Measurements from ENCODE around the gene TTBK2.

Gene TTBK2

DNA sequence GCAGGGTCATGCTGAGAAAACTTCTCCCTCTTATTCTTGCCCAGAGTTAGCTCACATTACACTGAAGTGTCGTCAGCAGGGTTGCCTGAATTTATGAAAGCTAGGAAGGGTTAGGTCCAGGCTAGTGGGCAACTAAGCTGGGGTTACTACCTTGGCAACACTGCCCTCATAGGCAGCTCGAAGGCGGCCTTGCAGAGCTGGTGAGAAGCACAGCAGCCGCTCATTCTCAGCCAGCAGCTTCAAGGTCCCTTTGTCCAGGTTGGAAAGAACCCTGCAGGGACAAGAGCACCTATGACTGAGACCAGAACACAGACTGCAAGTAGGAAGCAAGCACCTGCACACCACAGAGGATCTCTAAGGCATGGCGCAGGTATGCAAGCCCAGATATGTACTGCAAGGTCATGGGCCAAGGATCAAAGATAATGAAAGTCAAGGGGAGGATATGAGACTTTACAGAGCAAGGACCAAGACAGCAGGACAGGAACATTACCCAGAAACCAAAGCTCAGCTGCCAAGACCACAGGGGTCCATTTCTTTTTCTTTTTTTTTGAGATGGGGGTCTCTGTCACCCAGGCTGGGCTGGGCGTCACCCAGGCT, 186.4 kb downstream of the TTBK2 start:
- TF ChIP-seq, protein P1, sequence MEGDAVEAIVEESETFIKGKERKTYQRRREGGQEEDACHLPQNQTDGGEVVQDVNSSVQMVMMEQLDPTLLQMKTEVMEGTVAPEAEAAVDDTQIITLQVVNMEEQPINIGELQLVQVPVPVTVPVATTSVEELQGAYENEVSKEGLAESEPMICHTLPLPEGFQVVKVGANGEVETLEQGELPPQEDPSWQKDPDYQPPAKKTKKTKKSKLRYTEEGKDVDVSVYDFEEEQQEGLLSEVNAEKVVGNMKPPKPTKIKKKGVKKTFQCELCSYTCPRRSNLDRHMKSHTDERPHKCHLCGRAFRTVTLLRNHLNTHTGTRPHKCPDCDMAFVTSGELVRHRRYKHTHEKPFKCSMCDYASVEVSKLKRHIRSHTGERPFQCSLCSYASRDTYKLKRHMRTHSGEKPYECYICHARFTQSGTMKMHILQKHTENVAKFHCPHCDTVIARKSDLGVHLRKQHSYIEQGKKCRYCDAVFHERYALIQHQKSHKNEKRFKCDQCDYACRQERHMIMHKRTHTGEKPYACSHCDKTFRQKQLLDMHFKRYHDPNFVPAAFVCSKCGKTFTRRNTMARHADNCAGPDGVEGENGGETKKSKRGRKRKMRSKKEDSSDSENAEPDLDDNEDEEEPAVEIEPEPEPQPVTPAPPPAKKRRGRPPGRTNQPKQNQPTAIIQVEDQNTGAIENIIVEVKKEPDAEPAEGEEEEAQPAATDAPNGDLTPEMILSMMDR (IDR thresholded peaks at IDR 0.05; ENCODE audit: low read depth, low read length), result no peak
- Histone ChIP-seq H3K9me3 (ENCODE audit: severe bottlenecking) (no peaks in the 10 kb centered on the region), H3K27me3 (ENCODE audit: insufficient read depth, low read depth, severe bottlenecking) (no peaks in the 10 kb centered on the region), H3K27ac (no peak overlapping the region), H3K36me3 (peaks cover 59% of the 10 kb centered on the region), H3K4me3 (ENCODE audit: low read depth, low read length) (no peak overlapping the region)
- no peak for DNase-seq

DNA sequence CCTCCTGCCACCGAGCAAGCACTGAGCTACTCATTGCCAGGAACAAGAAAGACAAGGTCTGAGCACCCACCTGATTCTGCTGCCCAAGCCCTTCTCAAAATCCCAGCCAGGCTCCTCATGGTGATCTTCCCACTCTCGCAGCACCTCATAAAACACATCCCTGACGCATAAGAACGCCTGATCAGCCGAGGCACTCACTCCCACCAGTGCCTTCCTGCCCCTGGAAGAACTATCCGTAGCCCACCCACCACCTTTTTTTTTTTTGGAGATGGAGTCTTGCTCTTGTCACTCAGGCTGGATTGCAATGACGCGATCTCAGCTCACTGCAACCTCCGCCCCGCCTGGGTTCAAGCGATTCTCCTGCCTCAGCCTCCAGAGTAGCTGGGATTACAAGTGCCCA, 187.6 kb downstream of the TTBK2 start:
- peaks cover 69% of the 10 kb centered on the region for H3K36me3 ChIP-seq
- H3K27ac ChIP-seq, result no peak overlapping the region

DNA sequence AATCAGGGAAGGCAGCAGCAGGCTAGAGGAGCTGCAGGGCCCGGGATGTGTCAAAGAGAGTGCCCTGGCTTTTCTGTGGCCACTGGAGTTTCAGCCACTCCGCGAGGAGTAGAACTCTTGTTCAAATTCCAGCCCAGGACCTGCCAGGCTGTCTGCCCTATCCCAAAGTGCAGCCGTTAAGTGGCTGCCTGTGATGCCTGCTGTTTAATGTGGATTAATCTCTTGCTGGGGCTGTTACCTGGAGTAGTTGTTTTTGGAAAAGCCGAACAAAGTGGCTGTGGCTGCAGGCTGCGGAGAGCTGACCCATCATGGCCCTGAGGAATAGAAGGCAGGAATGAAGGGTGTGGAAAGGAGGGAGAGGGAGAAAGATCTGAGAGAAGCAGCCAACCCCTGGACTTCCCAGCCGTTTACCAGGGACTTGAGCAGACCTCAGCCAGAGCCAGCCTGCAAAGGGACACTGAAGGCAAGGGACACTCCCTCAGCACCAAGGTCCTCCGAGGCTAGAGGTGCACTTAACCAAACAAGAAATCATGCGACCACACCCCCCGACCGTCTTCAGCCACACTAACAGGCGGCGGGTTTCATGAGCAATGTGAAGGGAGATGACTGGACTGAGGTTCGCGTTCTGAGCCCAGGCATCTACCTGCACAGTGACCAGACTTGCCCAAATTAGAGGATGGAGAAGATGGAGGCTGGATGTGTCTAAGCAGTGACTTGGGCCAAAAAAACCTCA, 188.3 kb downstream of the TTBK2 start:
- DNase-seq, result no peak
- H3K9me3 ChIP-seq (ENCODE audit: severe bottlenecking), result no peaks in the 10 kb centered on the region
- no peaks in the 10 kb centered on the region for H3K27me3 ChIP-seq (ENCODE audit: insufficient read depth, low read depth, severe bottlenecking)
- no peak overlapping the region for H3K27ac ChIP-seq
- no peak overlapping the region for H3K4me3 ChIP-seq (ENCODE audit: low read depth, low read length)
- TF ChIP-seq, protein P1 (IDR thresholded peaks at IDR 0.05; ENCODE audit: low read depth, low read length), result no peak
- H3K36me3 ChIP-seq, result peaks cover 77% of the 10 kb centered on the region

More for the DNA sequence above, 187.6 kb downstream of the TTBK2 start:
- DNase-seq, result no peak
- Histone ChIP-seq H3K27me3 (ENCODE audit: insufficient read depth, low read depth, severe bottlenecking) (no peaks in the 10 kb centered on the region), H3K9me3 (ENCODE audit: severe bottlenecking) (no peaks in the 10 kb centered on the region), H3K4me3 (ENCODE audit: low read depth, low read length) (no peak overlapping the region)
- TF ChIP-seq, protein P1 (IDR thresholded peaks at IDR 0.05; ENCODE audit: low read depth, low read length), result no peak

DNA sequence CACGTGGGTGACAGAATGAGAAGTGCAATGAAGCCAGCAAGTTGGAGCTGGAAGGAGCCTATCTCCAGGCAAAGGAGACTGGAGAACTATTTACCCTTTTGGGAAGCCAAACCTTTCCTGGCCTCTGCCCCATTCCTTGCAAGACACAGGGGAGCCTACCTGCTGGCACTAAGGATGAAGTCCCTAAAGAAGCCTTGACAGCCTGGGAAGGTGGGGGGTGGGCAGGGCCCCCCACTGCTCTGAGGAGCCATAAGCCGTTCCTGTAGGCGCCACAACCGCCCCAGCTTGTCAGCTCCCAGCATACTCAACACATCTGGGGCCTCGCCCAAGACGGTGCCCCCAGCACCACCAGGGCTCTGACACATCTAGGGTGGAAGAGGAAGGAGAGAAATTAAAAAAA, 189.1 kb downstream of the TTBK2 start:
- no peak for DNase-seq
- peaks cover 85% of the 10 kb centered on the region for H3K36me3 ChIP-seq
- no peak overlapping the region for H3K27ac ChIP-seq
- TF ChIP-seq, protein P1 (IDR thresholded peaks at IDR 0.05; ENCODE audit: low read depth, low read length), result no peak
- H3K9me3 ChIP-seq (ENCODE audit: severe bottlenecking), result no peaks in the 10 kb centered on the region
- H3K4me3 ChIP-seq (ENCODE audit: low read depth, low read length), result no peak overlapping the region
- no peaks in the 10 kb centered on the region for H3K27me3 ChIP-seq (ENCODE audit: insufficient read depth, low read depth, severe bottlenecking)

DNA sequence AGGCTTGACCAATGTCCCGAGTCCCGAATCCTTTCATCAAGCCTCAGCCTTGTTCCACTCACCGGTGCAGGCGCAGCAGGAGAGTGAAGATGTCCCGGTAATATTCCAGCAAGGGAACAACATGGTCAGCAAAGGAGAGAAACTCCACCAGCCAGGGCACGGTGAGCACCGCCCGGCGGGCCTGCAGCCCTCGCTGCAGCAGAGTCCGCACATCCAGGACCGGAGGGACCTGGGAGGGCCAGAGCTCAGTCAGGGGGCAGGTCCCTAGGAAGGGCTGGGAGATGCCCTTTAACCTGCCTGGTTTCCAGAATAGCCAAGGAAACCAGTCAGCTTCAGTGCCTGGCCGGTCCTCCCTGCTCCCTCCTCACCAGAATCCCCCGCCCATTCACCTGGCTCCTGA, 190.0 kb downstream of the TTBK2 start:
- H3K4me3 ChIP-seq (ENCODE audit: low read depth, low read length), result no peak overlapping the region
- H3K9me3 ChIP-seq (ENCODE audit: severe bottlenecking), result no peaks in the 10 kb centered on the region
- H3K27ac ChIP-seq, result no peak overlapping the region
- H3K36me3 ChIP-seq, result peaks cover 89% of the 10 kb centered on the region
- TF ChIP-seq, protein P1 (IDR thresholded peaks at IDR 0.05; ENCODE audit: low read depth, low read length), result no peak
- DNase-seq, result no peak
- no peaks in the 10 kb centered on the region for H3K27me3 ChIP-seq (ENCODE audit: insufficient read depth, low read depth, severe bottlenecking)

Measured in WERI-Rb-1 (cell line).